GM23338 (cell line): ENCODE data around the gene MAPK7. TPM values are rescaled to one million over a fixed set of nuclear protein-coding genes. Genes with fewer than 3 reads are reported as not detected.

Experiments used
- ATAC-seq: fragments of 200-7000 bp; cut with Tn5 transposase; 3 replicates; pipeline ENCODE4 v1.9.1; 2020
- DNase-seq: peaks from one replicate; pipeline ENCODE4 v3.0.0-alpha.2; 2015; ENCODE audit warnings: low spot score
- H2AFZ ChIP-seq: fragments of 200-600 bp; sonication (generic); 2 replicates; pipeline ENCODE4 v1.8.0; 2016; ENCODE audit warnings: antibody characterized with exemption, mild to moderate bottlenecking, moderate library complexity
- H3F3A ChIP-seq: fragments of 200-600 bp; sonication (generic); replicated peaks from 2 replicates; pipeline ENCODE4 v1.8.0; 2017; ENCODE audit warnings: antibody characterized with exemption, mixed run types, low read depth
- H3K27ac ChIP-seq: fragments of 200-600 bp; sonication (generic); 2 replicates; pipeline ENCODE4 v1.6.1; 2016; ENCODE audit warnings: low read depth
- H3K27me3 ChIP-seq: fragments of 200-600 bp; sonication (generic); 2 replicates; pipeline ENCODE4 v1.8.0; 2016; ENCODE audit warnings: mild to moderate bottlenecking, mixed run types, moderate library complexity; ENCODE audit not compliant: insufficient read depth
- H3K36me3 ChIP-seq: fragments of 200-600 bp; sonication (generic); 2 replicates; pipeline ENCODE4 v1.8.0; 2016; ENCODE audit warnings: mild to moderate bottlenecking; ENCODE audit not compliant: insufficient read depth
- H3K4me1 ChIP-seq: fragments of 200-600 bp; sonication (generic); 2 replicates; pipeline ENCODE4 v1.8.0; 2016; ENCODE audit warnings: mild to moderate bottlenecking, moderate library complexity; ENCODE audit not compliant: insufficient read depth
- H3K4me2 ChIP-seq: fragments of 200-600 bp; sonication (generic); 2 replicates; pipeline ENCODE4 v1.7.1; 2017; ENCODE audit warnings: mixed run types
- H3K4me3 ChIP-seq: fragments of 200-600 bp; sonication (generic); 2 replicates; pipeline ENCODE4 v1.6.1; 2016; ENCODE audit warnings: mixed run types
- H3K79me2 ChIP-seq: fragments of 200-600 bp; sonication (generic); replicated peaks from 2 replicates; pipeline ENCODE4 v1.8.0; 2017; ENCODE audit warnings: mild to moderate bottlenecking; ENCODE audit not compliant: insufficient read depth
- H3K9me2 ChIP-seq: fragments of 200-600 bp; sonication (generic); 2 replicates; pipeline ENCODE4 v1.8.0; 2017; ENCODE audit not compliant: insufficient read depth
- H4K20me1 ChIP-seq: fragments of 200-600 bp; sonication (generic); replicated peaks from 2 replicates; pipeline ENCODE4 v1.8.0; 2017; ENCODE audit warnings: mild to moderate bottlenecking; ENCODE audit not compliant: insufficient read depth
- H3K27ac Mint-ChIP-seq: 2 replicates; pipeline ENCODE4 v1.8.0; 2020; ENCODE audit warnings: inconsistent platforms, mild to moderate bottlenecking, moderate library complexity, mixed read lengths
- H3K27me3 Mint-ChIP-seq: 3 replicates; pipeline ENCODE4 v1.8.0; 2022; ENCODE audit warnings: low read depth, mild to moderate bottlenecking, moderate library complexity, mixed read lengths, inconsistent platforms; ENCODE audit not compliant: insufficient read depth, poor library complexity
- H3K36me3 Mint-ChIP-seq: 3 replicates; pipeline ENCODE4 v1.8.0; 2021; ENCODE audit warnings: low read depth, mild to moderate bottlenecking, inconsistent platforms, moderate library complexity, mixed read lengths
- H3K4me1 Mint-ChIP-seq: 3 replicates; pipeline ENCODE4 v1.8.0; 2020; ENCODE audit warnings: mild to moderate bottlenecking, inconsistent platforms, mixed read lengths
- H3K4me3 Mint-ChIP-seq: 3 replicates; pipeline ENCODE4 v1.8.0; 2021; ENCODE audit warnings: moderate library complexity, mild to moderate bottlenecking, inconsistent platforms, mixed read lengths
- H3K9me3 Mint-ChIP-seq: 3 replicates; pipeline ENCODE4 v1.8.0; 2020; ENCODE audit warnings: moderate library complexity, mild to moderate bottlenecking, inconsistent platforms, mixed read lengths
- CREB1 ChIP-seq: fragments of 250-450 bp; sonication (Bioruptor Pico); IDR thresholded peaks from 2 replicates; pipeline ENCODE4 v1.5.0; 2020; ENCODE audit warnings: low read depth, mild to moderate bottlenecking, moderate library complexity
- EZH2phosphoT487 ChIP-seq: fragments of 200-600 bp; sonication (generic); IDR thresholded peaks from one replicate; pipeline ENCODE4 v1.8.1; 2018; ENCODE audit warnings: antibody characterized with exemption; ENCODE audit not compliant: unreplicated experiment
- JUNB ChIP-seq: IDR thresholded peaks from one replicate; pipeline ENCODE4 v1.6.1; 2016; ENCODE audit warnings: antibody characterized with exemption; ENCODE audit not compliant: unreplicated experiment
- POLR2AphosphoS5 ChIP-seq: IDR thresholded peaks from 2 replicates; pipeline ENCODE4 v1.6.1; 2016; ENCODE audit warnings: antibody characterized with exemption, low read depth
- STAT1 ChIP-seq: IDR thresholded peaks from one replicate; pipeline ENCODE4 v1.6.1; 2016; ENCODE audit warnings: antibody characterized with exemption; ENCODE audit not compliant: unreplicated experiment
- ZNF114 ChIP-seq: fragments of 250-450 bp; sonication (Bioruptor Pico); IDR thresholded peaks from 2 replicates; pipeline ENCODE4 v1.5.0; 2020; ENCODE audit warnings: mild to moderate bottlenecking, moderate library complexity
- polyA plus RNA-seq: library from polyadenylated mRNA; unstranded; fragments of >200 nt; fragmentation: Nextera tagmentation; extraction: Ambion mirVana; gene quantifications from 2 replicates; pipeline ENCODE4 v1.2.1, GENCODE V29; 2016
- total RNA-seq: library from RNA; depleted of rRNA; stranded (reverse); fragments of >200 nt; shearing (Covaris generic); gene quantifications from 2 replicates; pipeline ENCODE4 v1.2.3, GENCODE V29; 2014
- TF ChIP-seq, protein P1 (sequence below): IDR thresholded peaks from one replicate; pipeline ENCODE4 v1.6.1; 2018; ENCODE audit warnings: antibody characterized with exemption; ENCODE audit not compliant: unreplicated experiment
- TF ChIP-seq, protein P2 (sequence below): IDR thresholded peaks from 2 replicates; pipeline ENCODE4 v1.6.1; 2016; ENCODE audit warnings: antibody characterized with exemption

The MAPK7 gene
- total and polyA plus RNA-seq, 2 experiments from 2014 or later: 15.5 to 53.1 TPM

DNA sequence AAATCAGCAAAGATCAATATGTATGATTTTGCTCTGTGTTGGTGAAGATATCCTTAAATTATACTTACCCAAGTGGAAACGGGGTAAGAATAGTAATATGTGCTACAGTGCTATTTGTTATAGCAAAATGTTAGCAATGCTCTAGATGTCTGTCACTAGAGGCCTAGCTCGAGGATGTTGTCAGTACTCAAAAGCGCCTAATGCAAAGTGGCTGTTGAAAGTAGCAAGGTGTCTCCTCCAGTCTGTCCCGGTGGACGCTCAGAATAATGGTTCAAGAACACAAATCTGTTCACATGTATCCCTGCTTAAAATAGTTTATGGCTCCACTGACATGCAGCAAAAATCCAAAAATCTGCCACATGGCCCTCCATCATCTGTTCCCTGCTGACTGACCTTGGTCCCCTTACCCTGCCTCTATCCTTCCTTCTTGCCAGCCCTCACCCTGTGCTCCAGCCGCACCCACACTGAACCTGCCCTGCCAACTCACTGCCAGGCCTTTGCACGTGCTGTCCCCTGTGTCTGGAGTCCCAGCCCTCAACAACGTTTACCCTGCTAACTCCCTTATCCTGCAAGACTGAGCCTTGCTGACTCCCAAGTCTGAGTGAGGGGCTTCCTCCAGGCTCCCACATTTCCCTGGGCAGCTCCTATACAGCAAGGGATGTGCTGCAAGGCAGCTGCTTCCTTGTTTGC lies 23.2 kb downstream of the MAPK7 start (continued):
- TF ChIP-seq POLR2AphosphoS5: no peak
- TF ChIP-seq JUNB: no peak
- TF ChIP-seq, protein P1, sequence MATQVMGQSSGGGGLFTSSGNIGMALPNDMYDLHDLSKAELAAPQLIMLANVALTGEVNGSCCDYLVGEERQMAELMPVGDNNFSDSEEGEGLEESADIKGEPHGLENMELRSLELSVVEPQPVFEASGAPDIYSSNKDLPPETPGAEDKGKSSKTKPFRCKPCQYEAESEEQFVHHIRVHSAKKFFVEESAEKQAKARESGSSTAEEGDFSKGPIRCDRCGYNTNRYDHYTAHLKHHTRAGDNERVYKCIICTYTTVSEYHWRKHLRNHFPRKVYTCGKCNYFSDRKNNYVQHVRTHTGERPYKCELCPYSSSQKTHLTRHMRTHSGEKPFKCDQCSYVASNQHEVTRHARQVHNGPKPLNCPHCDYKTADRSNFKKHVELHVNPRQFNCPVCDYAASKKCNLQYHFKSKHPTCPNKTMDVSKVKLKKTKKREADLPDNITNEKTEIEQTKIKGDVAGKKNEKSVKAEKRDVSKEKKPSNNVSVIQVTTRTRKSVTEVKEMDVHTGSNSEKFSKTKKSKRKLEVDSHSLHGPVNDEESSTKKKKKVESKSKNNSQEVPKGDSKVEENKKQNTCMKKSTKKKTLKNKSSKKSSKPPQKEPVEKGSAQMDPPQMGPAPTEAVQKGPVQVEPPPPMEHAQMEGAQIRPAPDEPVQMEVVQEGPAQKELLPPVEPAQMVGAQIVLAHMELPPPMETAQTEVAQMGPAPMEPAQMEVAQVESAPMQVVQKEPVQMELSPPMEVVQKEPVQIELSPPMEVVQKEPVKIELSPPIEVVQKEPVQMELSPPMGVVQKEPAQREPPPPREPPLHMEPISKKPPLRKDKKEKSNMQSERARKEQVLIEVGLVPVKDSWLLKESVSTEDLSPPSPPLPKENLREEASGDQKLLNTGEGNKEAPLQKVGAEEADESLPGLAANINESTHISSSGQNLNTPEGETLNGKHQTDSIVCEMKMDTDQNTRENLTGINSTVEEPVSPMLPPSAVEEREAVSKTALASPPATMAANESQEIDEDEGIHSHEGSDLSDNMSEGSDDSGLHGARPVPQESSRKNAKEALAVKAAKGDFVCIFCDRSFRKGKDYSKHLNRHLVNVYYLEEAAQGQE: no peak
- TF ChIP-seq ZNF114 (CRISPR knock-in tag): no peak
- TF ChIP-seq CREB1 (CRISPR knock-in tag): no peak
- TF ChIP-seq, protein P2, sequence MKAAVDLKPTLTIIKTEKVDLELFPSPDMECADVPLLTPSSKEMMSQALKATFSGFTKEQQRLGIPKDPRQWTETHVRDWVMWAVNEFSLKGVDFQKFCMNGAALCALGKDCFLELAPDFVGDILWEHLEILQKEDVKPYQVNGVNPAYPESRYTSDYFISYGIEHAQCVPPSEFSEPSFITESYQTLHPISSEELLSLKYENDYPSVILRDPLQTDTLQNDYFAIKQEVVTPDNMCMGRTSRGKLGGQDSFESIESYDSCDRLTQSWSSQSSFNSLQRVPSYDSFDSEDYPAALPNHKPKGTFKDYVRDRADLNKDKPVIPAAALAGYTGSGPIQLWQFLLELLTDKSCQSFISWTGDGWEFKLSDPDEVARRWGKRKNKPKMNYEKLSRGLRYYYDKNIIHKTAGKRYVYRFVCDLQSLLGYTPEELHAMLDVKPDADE: no peak
- no peak for TF ChIP-seq EZH2phosphoT487

DNA sequence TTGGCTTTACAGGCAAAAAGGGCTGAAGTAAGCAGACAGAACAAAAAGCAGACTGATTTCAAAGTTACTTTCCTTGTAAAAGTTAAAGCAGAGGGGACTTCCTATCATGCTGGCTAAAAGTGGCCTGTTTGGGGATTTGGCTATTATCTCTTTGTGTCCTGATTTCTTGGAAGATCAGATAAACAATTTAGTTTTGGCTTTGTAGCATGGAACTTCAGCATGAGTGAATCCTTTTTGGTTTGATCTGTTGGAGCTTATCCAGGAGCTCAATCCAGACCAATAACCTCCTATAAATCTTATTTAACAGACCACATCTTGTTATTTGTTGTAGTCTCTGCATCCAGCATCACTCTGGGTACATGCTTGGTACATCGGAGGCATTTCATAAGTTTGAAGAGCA lies 23.9 kb downstream of the MAPK7 start:
- 0 out of 2 replicates have a peak, but pooled peaks cover 8% of the 10 kb centered on the region for H3K9me2 ChIP-seq
- peaks cover 9% of the 10 kb centered on the region for H3K27me3 Mint-ChIP-seq
- H3K36me3 Mint-ChIP-seq: no peaks in the 10 kb centered on the region
- no peak for ATAC-seq
- H3K27ac Mint-ChIP-seq: no peak overlapping the region
- H4K20me1 ChIP-seq: no peaks in the 10 kb centered on the region
- DNase-seq: no peak
- TF ChIP-seq JUNB: no peak
- TF ChIP-seq STAT1: no peak
- H3K4me2 ChIP-seq: no peak overlapping the region
- no peaks in the 10 kb centered on the region for H3K36me3 ChIP-seq
- peaks cover 3% of the 10 kb centered on the region; the same call in 1 of the 2 replicates for H3K4me1 ChIP-seq
- no peak overlapping the region for H3K4me3 Mint-ChIP-seq
- H3K4me3 ChIP-seq: no peak overlapping the region
- peaks cover 6% of the 10 kb centered on the region for H3K4me1 Mint-ChIP-seq
- H2AFZ ChIP-seq: no peak overlapping the region
- no peaks in the 10 kb centered on the region for H3K9me3 Mint-ChIP-seq
- H3K27ac ChIP-seq: no peak overlapping the region
- no peaks in the 10 kb centered on the region for H3K27me3 ChIP-seq
- no peaks in the 10 kb centered on the region for H3F3A ChIP-seq
- no peaks in the 10 kb centered on the region for H3K79me2 ChIP-seq

DNA sequence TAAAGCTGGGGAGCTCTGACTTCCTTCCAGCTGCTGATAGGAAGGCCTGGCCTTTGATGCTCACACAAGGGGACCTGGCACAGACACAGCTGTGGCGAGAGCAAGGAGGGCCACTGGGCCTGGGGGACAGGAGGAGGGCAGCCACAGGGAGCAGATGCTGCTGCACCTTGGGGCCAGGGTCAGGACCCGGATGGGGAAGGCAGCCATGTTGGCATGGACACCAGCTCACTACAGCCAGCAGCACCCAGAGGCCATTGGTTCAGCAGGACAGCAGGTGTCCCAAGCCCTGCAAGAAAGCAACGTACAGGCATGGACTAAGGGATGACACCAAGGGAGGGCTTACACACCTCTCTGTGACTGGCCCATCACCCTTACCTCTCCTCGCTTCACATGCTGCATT lies 24.7 kb downstream of the MAPK7 start:
- Mint-ChIP-seq H3K27me3 (peaks cover 5% of the 10 kb centered on the region), H3K27ac (no peak overlapping the region)
- TF ChIP-seq, protein P2: no peak
- TF ChIP-seq, protein P1: no peak
- TF ChIP-seq POLR2AphosphoS5: no peak
- no peak for TF ChIP-seq ZNF114 (CRISPR knock-in tag)

More for the DNA sequence above, 24.7 kb downstream of the MAPK7 start:
- Histone ChIP-seq H3K9me2 (0 out of 2 replicates have a peak, but pooled peaks cover 8% of the 10 kb centered on the region), H2AFZ (no peak overlapping the region), H3K27me3 (no peaks in the 10 kb centered on the region), H3K4me1 (no peaks in the 10 kb centered on the region; the same call in 1 of the 2 replicates), H4K20me1 (no peaks in the 10 kb centered on the region), H3K4me3 (no peak overlapping the region), H3K36me3 (no peaks in the 10 kb centered on the region), H3K27ac (no peak overlapping the region), H3K4me2 (no peak overlapping the region), H3K79me2 (no peaks in the 10 kb centered on the region), H3F3A (no peaks in the 10 kb centered on the region)
- Mint-ChIP-seq H3K4me3 (no peak overlapping the region), H3K4me1 (peaks cover 2% of the 10 kb centered on the region), H3K36me3 (no peaks in the 10 kb centered on the region), H3K9me3 (no peaks in the 10 kb centered on the region)
- ATAC-seq: no peak
- DNase-seq: no peak
